GM23338 (cell line): ENCODE results near the gene BMP10. TPM values are rescaled to one million over a fixed set of nuclear protein-coding genes. Genes with fewer than 3 reads are reported as not detected.

Experiments used
- ATAC-seq: fragments of 200-7000 bp; cut with Tn5 transposase; 3 replicates; pipeline ENCODE4 v1.9.1; 2020
- DNase-seq: peaks from one replicate; pipeline ENCODE4 v3.0.0-alpha.2; 2015; ENCODE audit warnings: low spot score
- H2AFZ ChIP-seq: fragments of 200-600 bp; sonication (generic); 2 replicates; pipeline ENCODE4 v1.8.0; 2016; ENCODE audit warnings: antibody characterized with exemption, mild to moderate bottlenecking, moderate library complexity
- H3F3A ChIP-seq: fragments of 200-600 bp; sonication (generic); replicated peaks from 2 replicates; pipeline ENCODE4 v1.8.0; 2017; ENCODE audit warnings: antibody characterized with exemption, mixed run types, low read depth
- H3K27ac ChIP-seq: fragments of 200-600 bp; sonication (generic); 2 replicates; pipeline ENCODE4 v1.6.1; 2016; ENCODE audit warnings: low read depth
- H3K27me3 ChIP-seq: fragments of 200-600 bp; sonication (generic); 2 replicates; pipeline ENCODE4 v1.8.0; 2016; ENCODE audit warnings: mild to moderate bottlenecking, mixed run types, moderate library complexity; ENCODE audit not compliant: insufficient read depth
- H3K36me3 ChIP-seq: fragments of 200-600 bp; sonication (generic); 2 replicates; pipeline ENCODE4 v1.8.0; 2016; ENCODE audit warnings: mild to moderate bottlenecking; ENCODE audit not compliant: insufficient read depth
- H3K4me1 ChIP-seq: fragments of 200-600 bp; sonication (generic); 2 replicates; pipeline ENCODE4 v1.8.0; 2016; ENCODE audit warnings: mild to moderate bottlenecking, moderate library complexity; ENCODE audit not compliant: insufficient read depth
- H3K4me2 ChIP-seq: fragments of 200-600 bp; sonication (generic); 2 replicates; pipeline ENCODE4 v1.7.1; 2017; ENCODE audit warnings: mixed run types
- H3K4me3 ChIP-seq: fragments of 200-600 bp; sonication (generic); 2 replicates; pipeline ENCODE4 v1.6.1; 2016; ENCODE audit warnings: mixed run types
- H3K79me2 ChIP-seq: fragments of 200-600 bp; sonication (generic); replicated peaks from 2 replicates; pipeline ENCODE4 v1.8.0; 2017; ENCODE audit warnings: mild to moderate bottlenecking; ENCODE audit not compliant: insufficient read depth
- H3K9me2 ChIP-seq: fragments of 200-600 bp; sonication (generic); 2 replicates; pipeline ENCODE4 v1.8.0; 2017; ENCODE audit not compliant: insufficient read depth
- H4K20me1 ChIP-seq: fragments of 200-600 bp; sonication (generic); replicated peaks from 2 replicates; pipeline ENCODE4 v1.8.0; 2017; ENCODE audit warnings: mild to moderate bottlenecking; ENCODE audit not compliant: insufficient read depth
- H3K27ac Mint-ChIP-seq: 2 replicates; pipeline ENCODE4 v1.8.0; 2020; ENCODE audit warnings: inconsistent platforms, mild to moderate bottlenecking, moderate library complexity, mixed read lengths
- H3K27me3 Mint-ChIP-seq: 3 replicates; pipeline ENCODE4 v1.8.0; 2022; ENCODE audit warnings: low read depth, mild to moderate bottlenecking, moderate library complexity, mixed read lengths, inconsistent platforms; ENCODE audit not compliant: insufficient read depth, poor library complexity
- H3K36me3 Mint-ChIP-seq: 3 replicates; pipeline ENCODE4 v1.8.0; 2021; ENCODE audit warnings: low read depth, mild to moderate bottlenecking, inconsistent platforms, moderate library complexity, mixed read lengths
- H3K4me1 Mint-ChIP-seq: 3 replicates; pipeline ENCODE4 v1.8.0; 2020; ENCODE audit warnings: mild to moderate bottlenecking, inconsistent platforms, mixed read lengths
- H3K4me3 Mint-ChIP-seq: 3 replicates; pipeline ENCODE4 v1.8.0; 2021; ENCODE audit warnings: moderate library complexity, mild to moderate bottlenecking, inconsistent platforms, mixed read lengths
- H3K9me3 Mint-ChIP-seq: 3 replicates; pipeline ENCODE4 v1.8.0; 2020; ENCODE audit warnings: moderate library complexity, mild to moderate bottlenecking, inconsistent platforms, mixed read lengths
- CREB1 ChIP-seq: fragments of 250-450 bp; sonication (Bioruptor Pico); IDR thresholded peaks from 2 replicates; pipeline ENCODE4 v1.5.0; 2020; ENCODE audit warnings: low read depth, mild to moderate bottlenecking, moderate library complexity
- EZH2 ChIP-seq: fragments of 200-600 bp; sonication (generic); IDR thresholded peaks from one replicate; pipeline ENCODE4 v1.8.0; 2017; ENCODE audit warnings: antibody characterized with exemption, mild to moderate bottlenecking, low read depth; ENCODE audit not compliant: unreplicated experiment
- EZH2phosphoT487 ChIP-seq: fragments of 200-600 bp; sonication (generic); IDR thresholded peaks from one replicate; pipeline ENCODE4 v1.8.1; 2018; ENCODE audit warnings: antibody characterized with exemption; ENCODE audit not compliant: unreplicated experiment
- JUNB ChIP-seq: IDR thresholded peaks from one replicate; pipeline ENCODE4 v1.6.1; 2016; ENCODE audit warnings: antibody characterized with exemption; ENCODE audit not compliant: unreplicated experiment
- NANOG ChIP-seq: IDR thresholded peaks from 2 replicates; pipeline ENCODE4 v1.6.1; 2016; ENCODE audit warnings: antibody characterized with exemption, borderline replicate concordance
- POLR2AphosphoS5 ChIP-seq: IDR thresholded peaks from 2 replicates; pipeline ENCODE4 v1.6.1; 2016; ENCODE audit warnings: antibody characterized with exemption, low read depth
- REST ChIP-seq: IDR thresholded peaks from one replicate; pipeline ENCODE4 v1.6.1; 2018; ENCODE audit warnings: antibody characterized with exemption; ENCODE audit not compliant: unreplicated experiment
- STAT1 ChIP-seq: IDR thresholded peaks from one replicate; pipeline ENCODE4 v1.6.1; 2016; ENCODE audit warnings: antibody characterized with exemption; ENCODE audit not compliant: unreplicated experiment
- ZNF114 ChIP-seq: fragments of 250-450 bp; sonication (Bioruptor Pico); IDR thresholded peaks from 2 replicates; pipeline ENCODE4 v1.5.0; 2020; ENCODE audit warnings: mild to moderate bottlenecking, moderate library complexity
- ZNF331 ChIP-seq: fragments of 250-450 bp; sonication (Bioruptor Pico); IDR thresholded peaks from 2 replicates; pipeline ENCODE4 v1.5.0; 2020; ENCODE audit warnings: low read depth, mild to moderate bottlenecking, moderate library complexity
- polyA plus RNA-seq: library from polyadenylated mRNA; unstranded; fragments of >200 nt; fragmentation: Nextera tagmentation; extraction: Ambion mirVana; gene quantifications from 2 replicates; pipeline ENCODE4 v1.2.1, GENCODE V29; 2016
- total RNA-seq: library from RNA; depleted of rRNA; stranded (reverse); fragments of >200 nt; shearing (Covaris generic); gene quantifications from 2 replicates; pipeline ENCODE4 v1.2.3, GENCODE V29; 2014
- TF ChIP-seq, protein P1 (sequence below), 2 experiments: fragments of 200-600 bp in 1 of 2; sonication (generic) in 1 of 2; conservative IDR thresholded peaks; 2 replicates each; pipeline versions ENCODE4 v1.5.1 to v1.6.1; 2016 to 2017; ENCODE audit warnings: antibody characterized with exemption in 2 of 2, low read depth in 2 of 2, mild to moderate bottlenecking in 2 of 2, moderate library complexity in 1 of 2
- TF ChIP-seq, protein P2 (sequence below): IDR thresholded peaks from 2 replicates; pipeline ENCODE4 v1.6.1; 2016; ENCODE audit warnings: antibody characterized with exemption

BMP10 gene
- total and polyA plus RNA-seq, 2 experiments from 2014 or later, result not detected

- no peaks in the 10 kb centered on the region for H3K9me3 Mint-ChIP-seq
- no peak overlapping the region for H3K4me3 Mint-ChIP-seq
- no peak for DNase-seq
Observed at GRCh38 chr2:68878071-68878711, 7.0 kb upstream of the BMP10 start.

GRCh38 chr2:68877079-68877772 lies 6.0 kb upstream of the BMP10 start:
- no peaks in the 10 kb centered on the region for H3K79me2 ChIP-seq
- no peaks in the 10 kb centered on the region for H3K9me2 ChIP-seq
- peaks cover 2% of the 10 kb centered on the region for H3K27me3 Mint-ChIP-seq
- H3F3A ChIP-seq, result no peaks in the 10 kb centered on the region
- H3K27me3 ChIP-seq, result no peaks in the 10 kb centered on the region
- no peaks in the 10 kb centered on the region for H3K4me1 ChIP-seq
- H3K27ac Mint-ChIP-seq, result no peak overlapping the region
- no peak overlapping the region for H3K4me2 ChIP-seq
- no peaks in the 10 kb centered on the region for H3K36me3 ChIP-seq
- no peak for DNase-seq
- H3K4me1 Mint-ChIP-seq, result peaks cover 2% of the 10 kb centered on the region; the same call in 1 of the 3 replicates
- no peak overlapping the region for H3K4me3 Mint-ChIP-seq
- no peak overlapping the region for H2AFZ ChIP-seq
- H3K4me3 ChIP-seq, result no peak overlapping the region
- no peaks in the 10 kb centered on the region for H3K36me3 Mint-ChIP-seq
- no peaks in the 10 kb centered on the region for H4K20me1 ChIP-seq
- H3K9me3 Mint-ChIP-seq, result no peaks in the 10 kb centered on the region
- no peak overlapping the region for H3K27ac ChIP-seq
- ATAC-seq, result no peak
- no peak for TF ChIP-seq EZH2phosphoT487
- no peak for TF ChIP-seq POLR2AphosphoS5
- no peak for TF ChIP-seq REST
- TF ChIP-seq CREB1 (CRISPR knock-in tag), result no peak
- TF ChIP-seq, protein P1, sequence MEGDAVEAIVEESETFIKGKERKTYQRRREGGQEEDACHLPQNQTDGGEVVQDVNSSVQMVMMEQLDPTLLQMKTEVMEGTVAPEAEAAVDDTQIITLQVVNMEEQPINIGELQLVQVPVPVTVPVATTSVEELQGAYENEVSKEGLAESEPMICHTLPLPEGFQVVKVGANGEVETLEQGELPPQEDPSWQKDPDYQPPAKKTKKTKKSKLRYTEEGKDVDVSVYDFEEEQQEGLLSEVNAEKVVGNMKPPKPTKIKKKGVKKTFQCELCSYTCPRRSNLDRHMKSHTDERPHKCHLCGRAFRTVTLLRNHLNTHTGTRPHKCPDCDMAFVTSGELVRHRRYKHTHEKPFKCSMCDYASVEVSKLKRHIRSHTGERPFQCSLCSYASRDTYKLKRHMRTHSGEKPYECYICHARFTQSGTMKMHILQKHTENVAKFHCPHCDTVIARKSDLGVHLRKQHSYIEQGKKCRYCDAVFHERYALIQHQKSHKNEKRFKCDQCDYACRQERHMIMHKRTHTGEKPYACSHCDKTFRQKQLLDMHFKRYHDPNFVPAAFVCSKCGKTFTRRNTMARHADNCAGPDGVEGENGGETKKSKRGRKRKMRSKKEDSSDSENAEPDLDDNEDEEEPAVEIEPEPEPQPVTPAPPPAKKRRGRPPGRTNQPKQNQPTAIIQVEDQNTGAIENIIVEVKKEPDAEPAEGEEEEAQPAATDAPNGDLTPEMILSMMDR (conservative IDR thresholded peaks at IDR 0.05; ENCODE audit: low read depth in 2 of 2), result no peak
- TF ChIP-seq, protein P2, sequence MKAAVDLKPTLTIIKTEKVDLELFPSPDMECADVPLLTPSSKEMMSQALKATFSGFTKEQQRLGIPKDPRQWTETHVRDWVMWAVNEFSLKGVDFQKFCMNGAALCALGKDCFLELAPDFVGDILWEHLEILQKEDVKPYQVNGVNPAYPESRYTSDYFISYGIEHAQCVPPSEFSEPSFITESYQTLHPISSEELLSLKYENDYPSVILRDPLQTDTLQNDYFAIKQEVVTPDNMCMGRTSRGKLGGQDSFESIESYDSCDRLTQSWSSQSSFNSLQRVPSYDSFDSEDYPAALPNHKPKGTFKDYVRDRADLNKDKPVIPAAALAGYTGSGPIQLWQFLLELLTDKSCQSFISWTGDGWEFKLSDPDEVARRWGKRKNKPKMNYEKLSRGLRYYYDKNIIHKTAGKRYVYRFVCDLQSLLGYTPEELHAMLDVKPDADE, result no peak
- TF ChIP-seq STAT1, result no peak
- no peak for TF ChIP-seq NANOG
- no peak for TF ChIP-seq JUNB
- TF ChIP-seq ZNF114, result no peak
- TF ChIP-seq EZH2, result no peak
- no peak for TF ChIP-seq ZNF331

More at GRCh38 chr2:68878071-68878711, 7.0 kb upstream of the BMP10 start:
- no peak for ATAC-seq
- H3K4me1 ChIP-seq, result no peaks in the 10 kb centered on the region
- no peak overlapping the region for H3K27ac ChIP-seq
- H2AFZ ChIP-seq, result 0 out of 2 replicates have a peak overlapping the region, but pooled peaks have one; percentile 39
- Mint-ChIP-seq H3K36me3 (no peaks in the 10 kb centered on the region), H3K27me3 (peaks cover 2% of the 10 kb centered on the region), H3K27ac (no peak overlapping the region), H3K4me1 (peaks cover 2% of the 10 kb centered on the region; the same call in 1 of the 3 replicates)
- H3K4me2 ChIP-seq, result no peak overlapping the region
- H3K36me3 ChIP-seq, result no peaks in the 10 kb centered on the region
- H4K20me1 ChIP-seq, result no peaks in the 10 kb centered on the region
- H3K27me3 ChIP-seq, result no peaks in the 10 kb centered on the region
- no peaks in the 10 kb centered on the region for H3K9me2 ChIP-seq
- H3F3A ChIP-seq, result no peaks in the 10 kb centered on the region
- no peaks in the 10 kb centered on the region for H3K79me2 ChIP-seq
- TF ChIP-seq CREB1 (CRISPR knock-in tag) (no peak), JUNB (no peak), ZNF331 (no peak)
- TF ChIP-seq, protein P1 (conservative IDR thresholded peaks at IDR 0.05; ENCODE audit: low read depth in 2 of 2), result no peak
- H3K4me3 ChIP-seq, result no peak overlapping the region
